Epithelial cell of proximal tubule (primary cell): Measurements from ENCODE around the gene NAGS. TPM values are rescaled to one million over a fixed set of nuclear protein-coding genes. Genes with fewer than 3 reads are reported as not detected.

Experiments used
- DNase-seq: peaks from one replicate; pipeline ENCODE4 v3.0.0-alpha.2; 2011; ENCODE audit warnings: low read depth
- H3K4me3 ChIP-seq: 2 replicates; pipeline ENCODE4 v1.5.1; 2011; ENCODE audit warnings: low read depth, mild to moderate bottlenecking, low read length
- CTCF ChIP-seq: conservative IDR thresholded peaks from 2 replicates; pipeline ENCODE4 v1.5.1; 2012; ENCODE audit warnings: low read depth, mild to moderate bottlenecking, low read length
- total RNA-seq: library from RNA; depleted of rRNA; stranded (reverse); fragments of >200 nt; gene quantifications from 2 replicates; pipeline ENCODE4 v1.2.3, GENCODE V29; 2015

NAGS gene
- total RNA-seq, 1 donor from 2014 or later, result 14.1 TPM

GRCh38 chr17:44049294-44050060 is 45.1 kb downstream of the NAGS start:
- no peak for DNase-seq
- H3K4me3 ChIP-seq, result no peak overlapping the region
- TF ChIP-seq CTCF, result no peak

DNA sequence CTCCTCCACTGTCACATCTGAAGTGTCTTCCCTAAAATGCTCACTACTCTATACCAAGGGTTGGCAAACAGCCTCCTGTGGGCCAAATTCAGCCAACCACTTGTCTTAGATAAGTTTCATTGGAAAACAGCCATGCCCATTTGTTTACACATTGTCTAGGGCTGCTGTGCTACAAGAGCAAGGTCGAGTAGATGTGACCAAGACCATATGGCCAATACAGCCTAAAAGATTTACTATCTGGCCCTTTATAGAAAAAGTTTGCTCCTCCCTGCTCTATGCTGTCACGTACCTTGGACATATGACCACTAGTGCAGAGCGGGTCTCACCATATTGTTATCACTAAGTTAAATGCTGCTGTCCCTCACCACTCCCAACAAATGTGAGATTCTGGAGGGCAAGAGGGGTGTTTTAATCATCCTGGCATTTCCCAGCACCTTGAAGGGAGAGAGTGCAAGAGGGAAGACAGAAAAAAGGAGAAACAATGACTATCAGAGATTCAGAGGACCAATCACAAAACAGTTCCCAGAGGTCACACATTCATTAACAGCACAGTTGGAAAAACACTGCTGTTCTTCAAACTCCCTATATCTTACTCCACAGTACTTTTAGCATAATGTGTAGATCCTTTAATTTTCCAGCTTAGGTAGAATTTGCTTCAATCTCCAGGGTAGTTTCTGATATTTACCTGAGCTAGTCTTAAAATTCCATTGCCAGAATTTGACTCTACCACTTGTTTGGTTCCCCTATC is 48.9 kb downstream of the NAGS start:
- no peak for DNase-seq
- H3K4me3 ChIP-seq, result no peak overlapping the region
- TF ChIP-seq CTCF, result no peak

Other genes starting within 250 kb of the NAGS start
- not detected in 2 replicates for gene SOST, start 245.8 kb upstream of the NAGS start, total RNA-seq
- gene DUSP3, start 225.6 kb upstream of the NAGS start, total RNA-seq, result 46.3 and 47.5 TPM in 2 replicates
- not detected in 2 replicates for gene CFAP97D1, start 224.2 kb upstream of the NAGS start, total RNA-seq
- 8.6 and 10.8 TPM in 2 replicates for gene MPP3, start 171.5 kb upstream of the NAGS start, total RNA-seq
- gene CD300LG, start 157.4 kb upstream of the NAGS start, total RNA-seq, result not detected in 2 replicates
- 2.5 and 14.1 TPM in 2 replicates for gene MPP2, start 97.1 kb upstream of the NAGS start, total RNA-seq
- not detected in 2 replicates for gene PPY, start 62.1 kb upstream of the NAGS start, total RNA-seq
- gene PYY, start 50.7 kb upstream of the NAGS start, total RNA-seq, result not detected in 2 replicates
- gene TMEM101, start 10.3 kb downstream of the NAGS start, total RNA-seq, result 38.2 and 42.9 TPM in 2 replicates
- gene LSM12, start 62.0 kb downstream of the NAGS start, total RNA-seq, result 58.5 and 75.8 TPM in 2 replicates
- 42.4 and 56.7 TPM in 2 replicates for gene G6PC3, start 66.1 kb downstream of the NAGS start, total RNA-seq
- gene HDAC5, start 119.0 kb downstream of the NAGS start, total RNA-seq, result 7.3 and 13.5 TPM in 2 replicates
- 12.0 and 12.9 TPM in 2 replicates for gene HROB, start 137.3 kb downstream of the NAGS start, total RNA-seq
- gene ASB16, start 166.1 kb downstream of the NAGS start, total RNA-seq, result not detected in 2 replicates
- 19.1 and 26.3 TPM in 2 replicates for gene TMUB2, start 182.3 kb downstream of the NAGS start, total RNA-seq
- gene ATXN7L3, start 195.3 kb downstream of the NAGS start, total RNA-seq, result 40.2 and 61.4 TPM in 2 replicates
- 37.5 and 57.4 TPM in 2 replicates for gene UBTF, start 215.1 kb downstream of the NAGS start, total RNA-seq